Measurements from ENCODE around the gene FXYD1. TPM values are rescaled to one million over a fixed set of nuclear protein-coding genes. Genes with fewer than 3 reads are reported as not detected.

The FXYD1 gene
- total RNA-seq, 1 experiment from 2014 or later, result not detected

GRCh38 chr19:35108730-35109129, 29.9 kb upstream of the FXYD1 start:
- intact Hi-C loops (cut with micrococcal nuclease; ENCODE audit: unreplicated experiment) (no loop called here), in situ Hi-C loops (cut with HindIII; ENCODE audit: low pct_unique_long_range_greater_than_20kb, low sequenced_read_pairs) (no loop called here)
- Histone ChIP-seq H3K36me3 (ENCODE audit: control insufficient read depth, insufficient read depth, low read length) (no peaks in the 10 kb centered on the region), H3K4me3 (ENCODE audit: low read depth in 2 of 2, low read length in 2 of 2) (no peak overlapping the region), H3K27ac (ENCODE audit: low read length) (no peak overlapping the region), H3K9me3 (ENCODE audit: control insufficient read depth, insufficient read depth, low read depth, low read length) (no peaks in the 10 kb centered on the region), H3K27me3 (ENCODE audit: control insufficient read depth, insufficient read depth, low read length) (no peaks in the 10 kb centered on the region), H3K4me1 (ENCODE audit: control insufficient read depth, insufficient read depth, low read length) (no peaks in the 10 kb centered on the region)
- no peak for DNase-seq (ENCODE audit: low read depth, low spot score)
- no TSS peak for BruUV-seq (replicated peaks)
- ChIA-PET CTCF (interaction anchor here (0.7 kb wide), 1 partner anchor 39 kb away, joined by 5 read pairs; no protein-coding TSS in a partner anchor), POLR2A (no interaction called here)
- no peak for TF ChIP-seq SIN3A (IDR thresholded peaks at IDR 0.05; ENCODE audit: borderline replicate concordance, insufficient read depth, low read depth, low read length)
- TF ChIP-seq, protein P1, sequence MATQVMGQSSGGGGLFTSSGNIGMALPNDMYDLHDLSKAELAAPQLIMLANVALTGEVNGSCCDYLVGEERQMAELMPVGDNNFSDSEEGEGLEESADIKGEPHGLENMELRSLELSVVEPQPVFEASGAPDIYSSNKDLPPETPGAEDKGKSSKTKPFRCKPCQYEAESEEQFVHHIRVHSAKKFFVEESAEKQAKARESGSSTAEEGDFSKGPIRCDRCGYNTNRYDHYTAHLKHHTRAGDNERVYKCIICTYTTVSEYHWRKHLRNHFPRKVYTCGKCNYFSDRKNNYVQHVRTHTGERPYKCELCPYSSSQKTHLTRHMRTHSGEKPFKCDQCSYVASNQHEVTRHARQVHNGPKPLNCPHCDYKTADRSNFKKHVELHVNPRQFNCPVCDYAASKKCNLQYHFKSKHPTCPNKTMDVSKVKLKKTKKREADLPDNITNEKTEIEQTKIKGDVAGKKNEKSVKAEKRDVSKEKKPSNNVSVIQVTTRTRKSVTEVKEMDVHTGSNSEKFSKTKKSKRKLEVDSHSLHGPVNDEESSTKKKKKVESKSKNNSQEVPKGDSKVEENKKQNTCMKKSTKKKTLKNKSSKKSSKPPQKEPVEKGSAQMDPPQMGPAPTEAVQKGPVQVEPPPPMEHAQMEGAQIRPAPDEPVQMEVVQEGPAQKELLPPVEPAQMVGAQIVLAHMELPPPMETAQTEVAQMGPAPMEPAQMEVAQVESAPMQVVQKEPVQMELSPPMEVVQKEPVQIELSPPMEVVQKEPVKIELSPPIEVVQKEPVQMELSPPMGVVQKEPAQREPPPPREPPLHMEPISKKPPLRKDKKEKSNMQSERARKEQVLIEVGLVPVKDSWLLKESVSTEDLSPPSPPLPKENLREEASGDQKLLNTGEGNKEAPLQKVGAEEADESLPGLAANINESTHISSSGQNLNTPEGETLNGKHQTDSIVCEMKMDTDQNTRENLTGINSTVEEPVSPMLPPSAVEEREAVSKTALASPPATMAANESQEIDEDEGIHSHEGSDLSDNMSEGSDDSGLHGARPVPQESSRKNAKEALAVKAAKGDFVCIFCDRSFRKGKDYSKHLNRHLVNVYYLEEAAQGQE (IDR thresholded peaks at IDR 0.05; ENCODE audit: insufficient read depth in 1 of 2, low read depth in 2 of 2, low read length in 1 of 2), result no peak
- no peak for TF ChIP-seq POLR2AphosphoS5 (IDR thresholded peaks at IDR 0.05; ENCODE audit: low read depth, low read length)
- no peak for TF ChIP-seq CTCF (IDR thresholded peaks at IDR 0.05)
- no peak for TF ChIP-seq TCF7L2 (IDR thresholded peaks at IDR 0.05; ENCODE audit: low read depth, low read length)
- no peak for ATAC-seq

- Histone ChIP-seq H3K27ac (ENCODE audit: low read length) (no peak overlapping the region), H3K27me3 (ENCODE audit: control insufficient read depth, insufficient read depth, low read length) (no peaks in the 10 kb centered on the region), H3K9me3 (ENCODE audit: control insufficient read depth, insufficient read depth, low read depth, low read length) (no peaks in the 10 kb centered on the region), H3K4me1 (ENCODE audit: control insufficient read depth, insufficient read depth, low read length) (no peaks in the 10 kb centered on the region), H3K4me3 (ENCODE audit: low read depth in 2 of 2, low read length in 2 of 2) (no peak overlapping the region), H3K36me3 (ENCODE audit: control insufficient read depth, insufficient read depth, low read length) (no peaks in the 10 kb centered on the region)
- no TSS peak for BruUV-seq (replicated peaks)
- POLR2A ChIA-PET, result no interaction called here
- TF ChIP-seq TCF7L2 (IDR thresholded peaks at IDR 0.05; ENCODE audit: low read depth, low read length) (no peak), SIN3A (IDR thresholded peaks at IDR 0.05; ENCODE audit: borderline replicate concordance, insufficient read depth, low read depth, low read length) (no peak), POLR2AphosphoS5 (IDR thresholded peaks at IDR 0.05; ENCODE audit: low read depth, low read length) (no peak), CTCF (IDR thresholded peaks at IDR 0.05) (no peak)
- TF ChIP-seq, protein P1 (IDR thresholded peaks at IDR 0.05; ENCODE audit: insufficient read depth in 1 of 2, low read depth in 2 of 2, low read length in 1 of 2), result no peak
- CTCF ChIA-PET, result no interaction called here
- intact Hi-C loops (cut with micrococcal nuclease; ENCODE audit: unreplicated experiment) (no loop called here), in situ Hi-C loops (cut with HindIII; ENCODE audit: low pct_unique_long_range_greater_than_20kb, low sequenced_read_pairs) (no loop called here)
- ATAC-seq (peak; percentile 19; the same call in 1 of the 2 replicates), DNase-seq (ENCODE audit: low read depth, low spot score) (no peak)
Measured at GRCh38 chr19:35109395-35110112, 29.1 kb upstream of the FXYD1 start.

Data from Panc1 (cell line).